Vagina (tissue), 2 donors: Measurements from ENCODE around the gene AKNAD1. TPM values are rescaled to one million over a fixed set of nuclear protein-coding genes. Genes with fewer than 3 reads are reported as not detected.

Experiments used
- DNase-seq, 2 donors: peaks; one replicate each; pipeline ENCODE4 v3.0.0-alpha.2; 2017; ENCODE audit errors: extremely low spot score in 2 of 2
- H3K27ac ChIP-seq: fragments of 200-600 bp; sonication (generic); one replicate; pipeline ENCODE4 v1.5.1; 2019
- H3K27me3 ChIP-seq: fragments of 200-600 bp; sonication (generic); one replicate; pipeline ENCODE4 v1.5.1; 2019
- H3K36me3 ChIP-seq, 2 donors: fragments of 200-600 bp; sonication (generic); one replicate each; pipeline ENCODE4 v1.5.1; 2017 to 2019
- H3K4me1 ChIP-seq: fragments of 200-600 bp; sonication (generic); one replicate; pipeline ENCODE4 v1.5.1; 2019
- H3K4me3 ChIP-seq, 2 donors: fragments of 200-600 bp; sonication (generic); 1 replicate in 1 of 2; 2 replicates in 1 of 2; pipeline ENCODE4 v1.5.1; 2016 to 2019
- H3K9me3 ChIP-seq: fragments of 200-600 bp; sonication (generic); one replicate; pipeline ENCODE4 v1.5.1; 2019
- CTCF ChIP-seq, 3 experiments: fragments of 450-650 bp in 2 of 3; fragments of 200-600 bp in 1 of 3; sonication (generic) in 1 of 3; IDR thresholded peaks; one replicate each; pipeline ENCODE4 v1.5.1; 2017 to 2019; ENCODE audit warnings: antibody characterized with exemption in 3 of 3, mild to moderate bottlenecking in 2 of 3, moderate library complexity in 2 of 3
- POLR2A ChIP-seq, 2 donors: fragments of 450-650 bp; IDR thresholded peaks; one replicate each; pipeline ENCODE4 v1.6.1; 2017; ENCODE audit warnings: antibody characterized with exemption in 2 of 2, mild to moderate bottlenecking in 2 of 2, moderate library complexity in 2 of 2
- POLR2AphosphoS5 ChIP-seq, 2 donors: sonication (generic); formaldehyde crosslinking; IDR thresholded peaks; one replicate each; pipeline ENCODE4 v1.9.0; 2017; ENCODE audit warnings: antibody characterized with exemption in 2 of 2, mild to moderate bottlenecking in 2 of 2, low read depth in 1 of 2; ENCODE audit not compliant: insufficient read depth in 1 of 2
- intact Hi-C: fragments of 100-400 bp; cut with DNase I; formaldehyde crosslinking; loops from one replicate; pipeline ENCODE4 v1.15.1; 2023
- total RNA-seq: library from RNA; depleted of rRNA; stranded (reverse); fragments of >200 nt; gene quantifications from one replicate; pipeline ENCODE4 v1.2.3, GENCODE V29; 2016

AKNAD1 gene
- total RNA-seq, 1 donor from 2014 or later: 3.9 TPM

- Histone ChIP-seq H3K36me3 (no peaks in the 10 kb centered on the region), H3K27ac (no peak overlapping the region), H3K27me3 (no peaks in the 10 kb centered on the region), H3K9me3 (no peaks in the 10 kb centered on the region), H3K4me1 (peaks cover 25% of the 10 kb centered on the region), H3K4me3 (no peak overlapping the region)
- intact Hi-C loops: no loop called here
- TF ChIP-seq POLR2A (IDR thresholded peaks at IDR 0.05) (no peak), CTCF (IDR thresholded peaks at IDR 0.05) (no peak), POLR2AphosphoS5 (IDR thresholded peaks at IDR 0.05; ENCODE audit: insufficient read depth in 1 of 2, low read depth in 1 of 2) (no peak)
- no peak for DNase-seq
These were observed 13.3 kb downstream of the AKNAD1 start for GRCh38 chr1:108843390-108844137.

GRCh38 chr1:108842525-108843181 is 14.2 kb downstream of the AKNAD1 start:
- H3K27ac ChIP-seq: peak overlapping the region; percentile 13
- intact Hi-C loops: no loop called here
- TF ChIP-seq POLR2A (IDR thresholded peaks at IDR 0.05) (no peak), CTCF (IDR thresholded peaks at IDR 0.05) (no peak), POLR2AphosphoS5 (IDR thresholded peaks at IDR 0.05; ENCODE audit: insufficient read depth in 1 of 2, low read depth in 1 of 2) (no peak)
- no peak for DNase-seq
- H3K36me3 ChIP-seq: no peaks in the 10 kb centered on the region
- H3K27me3 ChIP-seq: no peaks in the 10 kb centered on the region
- H3K9me3 ChIP-seq: no peaks in the 10 kb centered on the region
- no peak overlapping the region for H3K4me3 ChIP-seq
- H3K4me1 ChIP-seq: peaks cover 25% of the 10 kb centered on the region

- Histone ChIP-seq H3K27me3 (no peaks in the 10 kb centered on the region), H3K36me3 (no peaks in the 10 kb centered on the region), H3K27ac (no peak overlapping the region), H3K4me3 (no peak overlapping the region), H3K9me3 (no peaks in the 10 kb centered on the region), H3K4me1 (peaks cover 24% of the 10 kb centered on the region)
- TF ChIP-seq POLR2AphosphoS5 (IDR thresholded peaks at IDR 0.05; ENCODE audit: insufficient read depth in 1 of 2, low read depth in 1 of 2) (no peak), POLR2A (IDR thresholded peaks at IDR 0.05) (no peak), CTCF (IDR thresholded peaks at IDR 0.05) (no peak)
- no peak for DNase-seq
- intact Hi-C loops: no loop called here
These were observed 15.2 kb downstream of the AKNAD1 start for GRCh38 chr1:108841703-108842102.

- TF ChIP-seq POLR2A (IDR thresholded peaks at IDR 0.05) (no peak), POLR2AphosphoS5 (IDR thresholded peaks at IDR 0.05; ENCODE audit: insufficient read depth in 1 of 2, low read depth in 1 of 2) (no peak), CTCF (IDR thresholded peaks at IDR 0.05) (no peak)
- intact Hi-C loops: no loop called here
- H3K27ac ChIP-seq: no peak overlapping the region
These were observed 24.0 kb downstream of the AKNAD1 start for GRCh38 chr1:108832929-108833328.

GRCh38 chr1:108831225-108831624 is 25.7 kb downstream of the AKNAD1 start:
- TF ChIP-seq POLR2A (IDR thresholded peaks at IDR 0.05): no peak
- TF ChIP-seq POLR2AphosphoS5 (IDR thresholded peaks at IDR 0.05; ENCODE audit: insufficient read depth in 1 of 2, low read depth in 1 of 2): no peak
- TF ChIP-seq CTCF (IDR thresholded peaks at IDR 0.05): no peak
- Histone ChIP-seq H3K9me3 (no peaks in the 10 kb centered on the region), H3K27me3 (no peaks in the 10 kb centered on the region), H3K4me1 (peaks cover 48% of the 10 kb centered on the region), H3K4me3 (peak overlapping the region in 1 of 2 donors; percentile 23), H3K36me3 (no peaks in the 10 kb centered on the region), H3K27ac (peak overlapping the region; percentile 92)
- intact Hi-C loops: no loop called here
- no peak for DNase-seq

More at GRCh38 chr1:108832929-108833328, 24.0 kb downstream of the AKNAD1 start:
- Histone ChIP-seq H3K4me3 (no peak overlapping the region), H3K9me3 (no peaks in the 10 kb centered on the region), H3K36me3 (no peaks in the 10 kb centered on the region), H3K27me3 (no peaks in the 10 kb centered on the region), H3K4me1 (peaks cover 44% of the 10 kb centered on the region)
- no peak for DNase-seq
